HepG2 (cell line): ENCODE data around the gene RNH1. TPM values are rescaled to one million over a fixed set of nuclear protein-coding genes. Genes with fewer than 3 reads are reported as not detected.
A peak's percentile ranks its signal among the peaks of the same experiment; 100 is the strongest.

Experiments
- ATAC-seq: fragments of 200-7000 bp; cut with Tn5 transposase; 3 replicates; pipeline ENCODE4 v1.9.1; 2020; ENCODE audit warnings: mild to moderate bottlenecking, moderate library complexity
- BruUV-seq: library from RNA; stranded (reverse); fragments of 400-500 nt; replicated peaks from 2 replicates; lab custom pipeline; 2021; lab: Mats Ljungman, UMichigan
- CTCF ChIA-PET: fragments of 300-600 bp; formaldehyde crosslinking; extraction: SDS; loops from one replicate; lab custom pipeline; 2021; ENCODE audit warnings: low total read pairs, inconsistent platforms, low intra/inter-chr PET ratio; lab: Yijun Ruan, JAX
- POLR2A ChIA-PET: fragments of 350-600 bp; sonication (Branson Sonifier 250); formaldehyde crosslinking; loops from one replicate; lab custom pipeline; 2020; ENCODE audit warnings: antibody characterized with exemption, inconsistent platforms; lab: Yijun Ruan, JAX
- DNase-seq: peaks from one replicate; pipeline ENCODE4 v3.0.0-alpha.2; 2015; ENCODE audit warnings: low spot score
- FAIRE-seq: peaks from 3 replicates; lab custom pipeline; 2011; peaks lifted over from hg19 to GRCh38; lab: Jason Lieb, UNC
- H2AFZ ChIP-seq: one replicate; pipeline ENCODE4 v1.6.1; 2011; ENCODE audit warnings: low read length, inconsistent platforms
- H3K27ac ChIP-seq: fragments of 300-600 bp; 3 replicates; pipeline ENCODE4 v1.8.0; 2011; ENCODE audit warnings: mixed run types, mild to moderate bottlenecking, mixed read lengths, low read length, inconsistent platforms; ENCODE audit not compliant: insufficient read depth; ENCODE audit errors: extremely low read length
- H3K27me3 ChIP-seq, 2 experiments: fragments of 200-600 bp in 1 of 2; 2 replicates in 1 of 2; 3 replicates in 1 of 2; pipeline versions ENCODE4 v1.6.0 to v1.8.0; 2011; ENCODE audit warnings: low read length in 2 of 2, mild to moderate bottlenecking in 2 of 2, moderate library complexity in 2 of 2, inconsistent platforms in 1 of 2; ENCODE audit not compliant: insufficient read depth in 2 of 2, control insufficient read depth in 1 of 2
- H3K36me3 ChIP-seq, 2 experiments: fragments of 200-600 bp in 1 of 2; replicated peaks in 1 of 2; 2 replicates in 1 of 2; 3 replicates in 1 of 2; pipeline versions ENCODE4 v1.5.1 to v1.8.0; 2011; ENCODE audit warnings: low read length in 2 of 2, inconsistent platforms in 1 of 2; ENCODE audit not compliant: insufficient read depth in 2 of 2, control insufficient read depth in 1 of 2
- H3K4me1 ChIP-seq: 2 replicates; pipeline ENCODE4 v1.5.1; 2012; ENCODE audit warnings: low read length, inconsistent platforms; ENCODE audit not compliant: insufficient read depth
- H3K4me2 ChIP-seq: 2 replicates; pipeline ENCODE4 v1.6.0; 2011; ENCODE audit warnings: low read depth, low read length, inconsistent platforms
- H3K4me3 ChIP-seq, 3 experiments: fragments of 200-600 bp in 1 of 3; sonication (generic), shearing (Covaris generic) in 1 of 3; replicated peaks in 1 of 3; 2 replicates each; pipeline ENCODE4 v1.5.1; 2011 to 2016; ENCODE audit warnings: low read length in 3 of 3, inconsistent platforms in 2 of 3, low read depth in 2 of 3, mild to moderate bottlenecking in 2 of 3, control low read depth in 1 of 3, mixed read lengths in 1 of 3; ENCODE audit not compliant: insufficient read depth in 1 of 3
- H3K79me2 ChIP-seq: one replicate; pipeline ENCODE4 v1.6.1; 2011; ENCODE audit warnings: low read length, inconsistent platforms; ENCODE audit not compliant: insufficient read depth
- H3K9ac ChIP-seq: 2 replicates; pipeline ENCODE4 v1.6.0; 2011; ENCODE audit warnings: mild to moderate bottlenecking, low read depth, low read length, inconsistent platforms; ENCODE audit not compliant: insufficient read depth
- H3K9me3 ChIP-seq: 2 replicates; pipeline ENCODE4 v1.5.1; 2012; ENCODE audit warnings: mild to moderate bottlenecking, low read length
- H4K20me1 ChIP-seq: 2 replicates; pipeline ENCODE4 v1.6.0; 2011; ENCODE audit warnings: inconsistent platforms, mild to moderate bottlenecking, low read length, moderate library complexity; ENCODE audit not compliant: insufficient read depth
- AGO1 ChIP-seq: fragments of 200-400 bp; formaldehyde crosslinking; IDR thresholded peaks from 2 replicates; pipeline ENCODE4 v1.6.1; 2017; ENCODE audit warnings: mild to moderate bottlenecking, low read depth, low read length, moderate library complexity; ENCODE audit not compliant: poor library complexity, severe bottlenecking
- AGO2 ChIP-seq: fragments of 200-400 bp; formaldehyde crosslinking; optimal IDR thresholded peaks from 2 replicates; pipeline ENCODE3; 2017; ENCODE audit warnings: mild to moderate bottlenecking, low read depth, low read length, moderate library complexity
- CBX2 ChIP-seq, 2 experiments: fragments of 200-600 bp in 1 of 2; sonication (generic); formaldehyde crosslinking in 1 of 2; IDR thresholded peaks; 2 replicates each; pipeline versions ENCODE4 v1.7.0 to v1.8.1; 2018 to 2022; ENCODE audit warnings: low read depth in 2 of 2, low read length in 1 of 2, mild to moderate bottlenecking in 1 of 2, missing genetic modification reagents in 1 of 2
- GMEB1 ChIP-seq: sonication (generic); formaldehyde crosslinking; IDR thresholded peaks from 2 replicates; pipeline ENCODE4 v1.5.1; 2020; ENCODE audit warnings: missing genetic modification reagents, mild to moderate bottlenecking, borderline replicate concordance
- HES4 ChIP-seq: sonication (generic); formaldehyde crosslinking; IDR thresholded peaks from 2 replicates; pipeline ENCODE4 v1.9.0; 2021; ENCODE audit warnings: mild to moderate bottlenecking, missing genetic modification reagents, borderline replicate concordance
- RBFOX2 ChIP-seq: fragments of 200-400 bp; formaldehyde crosslinking; IDR thresholded peaks from 2 replicates; pipeline ENCODE4 v1.6.1; 2017; ENCODE audit warnings: low read depth, mild to moderate bottlenecking, low read length
- SAP130 ChIP-seq: IDR thresholded peaks from 2 replicates; pipeline ENCODE4 v1.6.1; 2016; ENCODE audit warnings: low read depth
- ZFYVE20 ChIP-seq: sonication (generic); formaldehyde crosslinking; IDR thresholded peaks from 2 replicates; pipeline ENCODE4 v1.8.0; 2023; ENCODE audit warnings: low read depth, mild to moderate bottlenecking, moderate library complexity, missing genetic modification reagents, borderline replicate concordance
- ZNF101 ChIP-seq: sonication (generic); formaldehyde crosslinking; IDR thresholded peaks from 2 replicates; pipeline ENCODE4 v1.4.0; 2020; ENCODE audit warnings: mild to moderate bottlenecking, low read depth, missing genetic modification reagents, borderline replicate concordance
- ZNF710 ChIP-seq: sonication (generic); formaldehyde crosslinking; IDR thresholded peaks from 2 replicates; pipeline ENCODE4 v1.5.0; 2020; ENCODE audit warnings: mild to moderate bottlenecking, missing genetic modification reagents, borderline replicate concordance
- WGBS: methylation state at CpG from one replicate; pipeline ENCODE4 v1.1.6; 2017; ENCODE audit warnings: low lambda C conversion rate; 5-methylcytosine and 5-hydroxymethylcytosine counted together
- in situ Hi-C: cut with HindIII; loops from 2 replicates; pipeline ENCODE4 v1.10.0; 2017; ENCODE audit warnings: low pct_unique_long_range_greater_than_20kb; ENCODE audit not compliant: extremely low pct_ligation_motif_present
- intact Hi-C: fragments of 100-400 bp; cut with micrococcal nuclease; formaldehyde crosslinking; loops from one replicate; pipeline ENCODE4 v1.10.0; 2022; ENCODE audit not compliant: unreplicated experiment
- polyA plus RNA-seq, 8 experiments: library from polyadenylated mRNA; depleted of rRNA in 3 of 8; stranded (reverse) in 7 of 8; unstranded in 1 of 8; fragments of >200 nt; fragmentation: Illumina TruSeq in 4 of 8; extraction: Trizol in 4 of 8; gene quantifications; 2 replicates each; pipeline versions ENCODE4 v1.2.1 to v1.2.3, GENCODE V29; 2011 to 2016; ENCODE audit warnings: low read depth in 4 of 8, missing spikeins in 1 of 8, mixed read lengths in 1 of 8; ENCODE audit not compliant: insufficient read depth in 1 of 8
- total RNA-seq, 5 experiments: library from RNA; depleted of rRNA; stranded (reverse); fragments of >200 nt; fragmentation: Illumina TruSeq; extraction: Trizol; gene quantifications; 2 replicates each; pipeline ENCODE4 v1.2.3, GENCODE V29; 2016; ENCODE audit warnings: low read depth in 1 of 5
- TF ChIP-seq, protein P1 (sequence below): IDR thresholded peaks from 2 replicates; pipeline ENCODE4 v1.6.1; 2012; ENCODE audit warnings: low read depth, low read length, improper control_type of control experiment

The RNH1 gene
- total and polyA plus RNA-seq, 2 of the 13 experiments (the other 11 are each of a cell fraction or from before 2014, with no cell fraction given) = 36.0 to 74.1 TPM

DNA sequence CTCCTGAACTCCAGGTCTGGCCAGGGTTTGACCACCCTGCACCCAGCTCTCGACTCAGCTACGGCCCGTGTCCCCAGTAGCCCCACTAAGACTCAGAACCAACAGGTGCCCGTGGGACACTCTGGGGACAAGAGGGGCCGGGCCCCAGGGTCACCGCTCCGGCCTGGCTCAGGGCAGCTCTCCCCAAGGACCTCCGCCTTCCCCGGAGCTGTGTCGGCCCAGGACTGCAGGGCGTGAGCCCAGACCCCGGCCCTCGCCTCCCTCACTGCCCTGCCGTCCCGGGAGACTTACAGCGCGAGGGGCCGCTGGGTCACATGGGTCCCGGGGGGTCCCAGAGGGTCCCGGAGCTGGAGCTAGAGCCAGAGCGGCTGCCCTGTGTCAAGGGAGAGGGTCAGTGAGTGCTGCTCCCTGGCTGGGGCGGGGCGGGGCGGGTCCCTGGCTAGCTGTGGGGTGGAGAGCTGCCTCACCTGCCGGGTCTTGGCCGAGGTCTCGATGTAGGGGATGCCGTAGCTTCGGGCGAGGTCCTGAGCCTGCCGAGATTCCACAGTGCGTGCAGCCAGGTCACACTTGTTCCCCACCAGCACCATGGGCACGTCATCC is 26.0 kb upstream of the RNH1 start:
- H3K9ac ChIP-seq = no peak overlapping the region
- WGBS = 98% methylated on average over 13 of the region's 33 CpGs
- no peak overlapping the region for H3K4me2 ChIP-seq
- POLR2A ChIA-PET = no interaction called here
- H3K27ac ChIP-seq = no peak overlapping the region
- ATAC-seq = no peak
- peaks cover 10 to 19% of the 10 kb centered on the region in 2 experiments; a peak in 4 of 5 replicates for H3K36me3 ChIP-seq
- TF ChIP-seq ZNF101 (CRISPR knock-in tag) (no peak), GMEB1 (CRISPR knock-in tag) (no peak), RBFOX2 (0 out of 2 replicates have a peak, but pooled peaks have one; percentile 21), CBX2 (IDR thresholded peaks at IDR 0.05; ENCODE audit: low read depth, low read length) (no peak), CBX2 (CRISPR knock-in tag; IDR thresholded peaks at IDR 0.05; ENCODE audit: low read depth) (no peak), ZNF710 (no peak), HES4 (CRISPR knock-in tag) (no peak), AGO1 (peak; percentile 35), ZFYVE20 (CRISPR knock-in tag) (no peak), AGO2 (peak; percentile 17), SAP130 (CRISPR knock-in tag) (no peak)
- TF ChIP-seq, protein P1, sequence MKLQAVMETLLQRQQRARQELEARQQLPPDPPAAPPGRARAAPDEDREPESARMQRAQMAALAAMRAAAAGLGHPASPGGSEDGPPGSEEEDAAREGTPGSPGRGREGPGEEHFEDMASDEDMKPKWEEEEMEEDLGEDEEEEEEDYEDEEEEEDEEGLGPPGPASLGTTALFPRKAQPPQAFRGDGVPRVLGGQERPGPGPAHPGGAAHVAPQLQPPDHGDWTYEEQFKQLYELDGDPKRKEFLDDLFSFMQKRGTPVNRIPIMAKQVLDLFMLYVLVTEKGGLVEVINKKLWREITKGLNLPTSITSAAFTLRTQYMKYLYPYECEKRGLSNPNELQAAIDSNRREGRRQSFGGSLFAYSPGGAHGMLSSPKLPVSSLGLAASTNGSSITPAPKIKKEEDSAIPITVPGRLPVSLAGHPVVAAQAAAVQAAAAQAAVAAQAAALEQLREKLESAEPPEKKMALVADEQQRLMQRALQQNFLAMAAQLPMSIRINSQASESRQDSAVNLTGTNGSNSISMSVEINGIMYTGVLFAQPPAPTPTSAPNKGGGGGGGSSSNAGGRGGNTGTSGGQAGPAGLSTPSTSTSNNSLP = no peak
- no peak overlapping the region for H2AFZ ChIP-seq
- intact Hi-C loops = no loop called here
- DNase-seq = no peak
- peaks cover 4% of the 10 kb centered on the region for H3K79me2 ChIP-seq
- BruUV-seq = no TSS peak
- no peaks in the 10 kb centered on the region for H3K27me3 ChIP-seq
- no peaks in the 10 kb centered on the region; the same call in 1 of the 2 replicates for H4K20me1 ChIP-seq
- no peaks in the 10 kb centered on the region for H3K9me3 ChIP-seq
- no peak for FAIRE-seq
- in situ Hi-C loops = no loop called here
- peaks cover 25% of the 10 kb centered on the region for H3K4me1 ChIP-seq
- CTCF ChIA-PET = no interaction called here
- H3K4me3 ChIP-seq = no peak overlapping the region
